NCI-H2107 treated with DMSO at 0.1 percent for 48 hours (cell line): ENCODE measurements around the gene MEIS1.

Experiments used
- DNase-seq: peaks from one replicate; lab custom pipeline; 2025; ENCODE audit not compliant: unreplicated experiment; lab: John Stamatoyannopoulos, UW

MEIS1 gene

GRCh38 chr2:66531567-66531966 is 96.6 kb downstream of the MEIS1 start:
- DNase-seq = no peak

DNA sequence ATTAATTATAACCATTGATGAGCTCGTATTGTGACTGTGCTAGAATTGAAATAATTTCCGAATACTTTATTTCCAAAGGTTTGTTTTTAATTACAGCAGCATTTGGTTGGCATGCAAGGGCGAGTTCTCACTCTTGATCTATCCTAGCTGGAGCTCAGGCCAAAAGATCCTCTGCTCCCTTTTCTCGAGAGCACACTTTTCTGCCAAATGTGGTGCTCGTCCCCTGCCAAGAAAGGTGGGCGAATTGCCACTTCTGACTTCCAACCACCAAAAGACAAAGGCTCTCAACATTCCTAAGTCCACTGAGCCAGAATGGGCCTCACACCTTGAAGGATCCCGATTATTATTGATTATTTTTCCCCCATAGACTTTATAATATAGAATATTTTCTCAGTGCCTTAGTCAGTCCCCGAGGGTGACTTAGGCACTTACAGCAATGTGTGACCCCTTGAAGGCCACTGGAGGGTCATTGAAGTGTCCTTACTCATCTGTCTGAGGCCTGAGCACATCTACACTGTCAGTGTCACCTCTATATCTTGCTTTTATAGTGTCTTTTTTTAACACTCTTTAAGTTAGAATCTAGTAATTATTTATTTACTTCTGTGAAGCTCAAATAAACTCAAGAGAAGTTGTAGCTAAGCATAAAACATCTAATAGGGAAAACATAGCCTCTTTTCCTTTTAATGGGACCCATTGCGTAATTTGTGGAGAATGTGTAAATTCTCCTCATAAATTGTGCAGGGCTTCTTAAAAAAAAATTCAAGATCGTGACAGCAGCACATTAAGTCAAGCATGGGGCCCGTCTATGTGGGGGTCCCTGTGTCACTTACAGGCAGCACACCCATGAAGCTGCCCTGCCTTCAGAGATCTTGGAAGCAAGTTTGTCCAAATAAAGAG is 98.3 kb downstream of the MEIS1 start:
- no peak for DNase-seq

DNA sequence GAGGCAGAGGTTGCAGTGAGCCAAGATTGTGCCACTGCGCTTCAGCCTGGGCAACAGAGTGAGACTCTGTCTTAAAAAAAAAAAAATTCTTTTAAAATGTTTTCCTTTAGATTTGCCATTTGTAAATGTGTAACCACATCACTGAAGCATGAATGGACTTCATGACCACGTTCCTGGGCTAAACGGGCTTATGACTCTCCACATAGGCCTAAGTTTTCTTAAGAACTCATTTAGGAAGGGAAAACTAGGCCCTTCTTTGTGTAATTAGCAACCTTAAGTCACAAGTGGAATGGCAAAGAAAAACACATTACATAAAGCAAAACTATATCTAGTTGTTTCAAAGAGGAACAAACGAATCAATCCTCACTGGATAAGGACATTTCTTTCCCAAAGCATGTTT is 99.5 kb downstream of the MEIS1 start:
- DNase-seq = no peak

DNA sequence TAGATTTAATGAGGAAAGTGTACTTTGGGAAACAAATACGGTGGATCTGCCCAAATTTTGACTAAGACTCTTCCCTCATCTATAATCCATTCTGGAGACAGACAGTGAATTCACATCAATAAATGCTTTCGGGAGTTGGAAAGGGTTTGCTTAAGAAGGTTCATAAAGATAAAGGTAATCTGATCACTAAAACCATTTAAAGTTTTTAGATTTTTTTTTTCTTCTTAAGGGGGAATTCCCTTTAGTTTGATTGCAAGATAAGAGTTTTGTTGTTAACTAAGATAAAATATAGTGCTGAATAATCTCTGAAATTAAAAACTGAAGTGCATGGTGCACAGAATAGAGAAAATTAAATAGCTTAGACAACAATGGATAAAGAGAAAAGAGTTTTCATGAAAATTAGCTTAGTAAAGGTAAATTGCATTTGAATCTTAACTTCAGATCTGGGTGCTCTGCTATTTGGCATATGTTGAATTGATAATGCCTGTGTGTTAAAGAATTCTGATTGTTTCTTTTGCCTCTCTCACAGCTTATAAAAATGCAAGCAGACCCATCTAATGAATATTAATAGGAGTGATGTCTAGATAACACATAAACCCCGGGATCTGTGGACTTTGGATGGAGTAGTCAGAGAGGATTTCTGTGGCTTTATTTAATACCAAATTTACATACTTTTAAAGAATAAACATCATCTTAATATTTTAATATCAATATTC is 100.8 kb downstream of the MEIS1 start:
- no peak for DNase-seq

GRCh38 chr2:66536290-66536673 is 101.4 kb downstream of the MEIS1 start:
- no peak for DNase-seq

GRCh38 chr2:66536997-66537396 is 102.1 kb downstream of the MEIS1 start:
- DNase-seq = peak; percentile 9

DNA sequence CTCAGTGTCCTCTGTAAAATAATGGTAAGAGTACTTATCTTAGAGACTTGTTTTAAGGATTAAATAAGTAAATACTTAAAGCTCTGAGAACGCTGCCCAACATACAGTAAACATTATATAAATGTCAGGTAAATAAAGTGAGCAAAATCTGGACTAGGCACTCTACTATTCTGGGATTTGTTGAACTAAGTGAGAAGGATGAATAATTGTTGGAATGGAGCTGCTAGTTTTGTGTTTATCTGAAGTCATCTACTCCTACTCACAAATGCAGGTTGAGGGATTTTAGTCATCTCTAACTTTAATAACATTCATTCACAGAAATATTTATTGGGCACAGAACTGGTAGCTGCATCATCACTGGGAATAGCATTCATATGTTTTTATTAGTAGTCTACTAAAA is 103.4 kb downstream of the MEIS1 start:
- no peak for DNase-seq

DNA sequence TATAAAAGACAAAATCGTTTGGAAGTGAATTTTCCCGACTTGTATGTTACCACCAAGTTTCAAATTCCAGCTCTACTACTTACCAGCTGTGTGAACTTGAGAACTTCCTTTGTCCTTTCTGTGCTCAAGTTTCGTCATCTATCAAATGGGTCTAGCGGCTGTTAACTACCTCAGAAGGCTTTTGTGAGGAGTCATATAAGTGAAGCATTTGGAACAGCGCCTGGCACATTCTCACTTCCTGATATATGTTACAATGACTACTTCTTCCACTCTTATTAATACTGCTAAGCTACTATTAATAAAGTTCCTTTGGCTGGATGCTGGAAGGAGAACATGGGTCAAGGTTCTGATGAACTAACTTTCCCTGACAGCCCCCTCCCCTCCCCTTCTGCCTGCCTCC is 104.5 kb downstream of the MEIS1 start:
- DNase-seq = no peak

GRCh38 chr2:66541646-66542045 is 106.7 kb downstream of the MEIS1 start:
- DNase-seq = no peak

- no peak for DNase-seq
These were observed 108.4 kb downstream of the MEIS1 start for GRCh38 chr2:66543257-66543767.

DNA sequence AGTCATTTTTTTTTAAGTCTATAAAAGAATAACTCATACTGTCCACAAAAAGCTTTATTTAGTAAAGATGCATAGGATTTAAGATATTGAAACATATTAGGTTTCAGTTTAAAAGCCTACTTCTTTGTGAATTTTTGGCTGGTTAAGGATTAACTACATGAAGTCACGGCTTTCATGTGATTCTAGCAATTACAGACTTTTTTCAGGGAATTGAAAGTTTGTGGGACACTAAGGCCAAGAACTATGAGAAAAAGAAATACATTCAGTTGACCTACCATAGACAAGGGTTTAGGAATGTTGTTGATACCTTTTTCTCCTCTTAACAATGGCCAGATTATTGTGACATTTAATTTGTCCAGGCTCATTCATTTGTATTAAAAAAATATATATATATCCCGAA is 109.3 kb downstream of the MEIS1 start:
- no peak for DNase-seq

DNA sequence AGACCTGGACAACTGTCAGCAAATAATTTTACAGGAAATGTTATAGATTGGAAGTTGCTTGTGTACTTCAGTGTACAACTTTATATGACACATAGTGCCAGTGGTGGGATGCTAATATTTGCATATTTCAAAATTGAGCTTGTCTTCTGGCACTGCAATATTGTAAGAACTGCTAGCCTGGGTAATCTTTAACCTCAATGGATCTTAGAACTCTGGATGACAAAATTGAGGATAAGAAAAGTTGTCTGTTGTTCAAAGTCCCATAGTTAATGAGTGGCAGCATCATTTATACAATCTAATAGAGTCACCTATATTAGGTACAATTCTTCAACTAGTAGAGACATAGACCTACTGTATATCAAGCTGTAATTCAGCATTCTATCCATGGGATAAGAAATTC is 110.3 kb downstream of the MEIS1 start:
- DNase-seq = no peak

DNA sequence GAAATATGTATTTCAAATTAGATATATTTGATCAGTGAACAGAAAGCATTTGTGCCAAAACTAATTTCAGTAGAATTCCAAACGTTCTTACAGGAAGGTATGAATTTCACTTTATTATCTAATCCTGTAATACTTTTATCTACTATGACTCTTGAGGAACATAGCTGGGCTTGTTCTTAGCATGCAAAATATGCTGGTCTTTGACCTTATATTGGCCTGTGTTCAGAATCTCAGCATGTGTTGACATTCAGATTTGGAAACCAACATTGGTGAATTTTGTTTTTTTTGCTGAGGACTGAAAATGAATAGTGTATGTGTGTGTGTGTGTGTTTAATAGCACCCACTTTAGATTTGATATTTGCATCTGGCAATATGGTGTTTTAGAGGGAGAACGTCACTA is 112.2 kb downstream of the MEIS1 start:
- no peak for DNase-seq

DNA sequence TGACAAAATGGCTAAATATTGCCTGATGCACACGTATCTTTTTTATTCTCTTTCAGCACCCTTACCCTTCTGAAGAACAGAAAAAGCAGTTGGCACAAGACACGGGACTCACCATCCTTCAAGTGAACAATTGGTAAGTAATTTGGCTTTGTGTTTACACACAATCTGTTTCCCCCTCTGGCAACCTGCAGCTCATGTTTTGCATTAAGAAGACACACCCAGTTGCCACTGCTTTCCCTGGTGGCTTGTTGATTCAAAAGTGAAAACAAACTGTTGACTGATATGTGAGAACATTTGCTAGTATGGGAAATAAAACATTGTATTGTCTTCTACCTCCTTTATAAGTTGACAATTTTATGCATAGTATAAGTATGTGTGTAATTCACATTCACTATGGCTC is 113.0 kb downstream of the MEIS1 start:
- no peak for DNase-seq

DNA sequence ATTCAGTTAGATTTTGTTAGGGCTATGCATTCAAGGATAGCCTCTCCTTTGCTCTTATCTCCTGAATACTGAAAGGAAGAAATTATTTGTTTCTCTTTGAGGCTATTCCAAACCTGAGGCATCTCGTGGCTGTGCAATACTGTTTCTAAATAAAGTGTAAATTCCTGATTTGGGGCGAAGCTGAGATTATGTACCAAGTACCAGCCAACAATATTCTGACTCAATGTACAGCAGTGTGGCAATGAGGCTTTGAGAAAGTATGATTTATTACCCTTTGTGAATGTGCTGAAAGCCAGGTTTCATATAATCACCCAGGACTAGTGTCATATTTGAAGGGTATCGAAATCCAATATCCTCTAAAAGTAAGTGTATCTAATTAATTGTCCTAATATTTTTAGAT is 113.5 kb downstream of the MEIS1 start:
- no peak for DNase-seq

- DNase-seq = no peak
These were observed 115.9 kb downstream of the MEIS1 start for GRCh38 chr2:66550826-66551225.

GRCh38 chr2:66553370-66553769 is 118.4 kb downstream of the MEIS1 start:
- no peak for DNase-seq

GRCh38 chr2:66555091-66555490 is 120.2 kb downstream of the MEIS1 start:
- no peak for DNase-seq

GRCh38 chr2:66555501-66556324 is 120.8 kb downstream of the MEIS1 start:
- no peak for DNase-seq

DNA sequence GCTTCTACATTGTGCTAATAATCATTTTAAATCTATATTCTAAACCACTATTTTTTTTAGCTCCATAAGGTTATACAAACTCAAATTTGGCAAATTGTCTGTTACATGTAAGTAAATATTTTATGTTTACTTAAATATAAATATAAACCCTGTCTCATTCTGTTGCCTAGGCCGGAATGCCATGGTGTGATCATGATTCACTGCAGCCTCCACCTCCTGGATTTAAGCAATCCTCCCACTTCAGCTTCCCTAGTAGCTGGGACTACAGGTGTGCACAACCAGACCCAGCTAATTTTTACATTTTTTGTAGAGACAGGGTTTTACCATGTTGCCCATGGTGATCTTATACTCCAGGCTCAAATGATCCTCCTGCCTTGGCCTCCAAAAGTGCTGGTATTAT is 124.7 kb downstream of the MEIS1 start:
- DNase-seq = no peak

DNA sequence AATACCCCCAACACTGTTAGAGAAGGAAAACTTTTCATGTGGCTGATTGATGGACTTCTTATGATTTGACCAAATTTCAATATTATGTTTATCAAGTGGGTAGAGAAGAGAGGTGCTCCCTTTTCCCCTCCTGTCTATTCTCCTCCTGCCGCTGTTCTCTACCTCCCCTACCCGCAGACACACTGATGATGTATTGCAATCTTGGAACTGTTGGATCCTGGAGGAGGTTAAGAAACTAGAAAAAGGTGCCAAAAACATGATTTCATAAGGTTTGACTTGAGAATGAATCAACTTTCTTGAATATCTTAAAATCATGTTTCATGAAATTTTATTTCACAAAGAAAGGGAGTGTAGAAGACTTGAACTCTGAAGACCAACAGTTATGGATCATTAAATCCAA is 125.8 kb downstream of the MEIS1 start:
- DNase-seq = no peak
